22Rv1 (cell line): Measurements from ENCODE around the gene TBX15.

Experiments used
- H3K27ac ChIP-seq: fragments of 450-650 bp; 2 replicates; pipeline ENCODE4 v1.5.1; 2017
- ZFX ChIP-seq: fragments of 450-650 bp; IDR thresholded peaks from 2 replicates; pipeline ENCODE4 v1.6.1; 2017; ENCODE audit warnings: antibody characterized with exemption, borderline replicate concordance
- TF ChIP-seq, protein P1 (sequence below): fragments of 450-650 bp; IDR thresholded peaks from 2 replicates; pipeline ENCODE4 v1.5.1; 2017; ENCODE audit warnings: mild to moderate bottlenecking

The TBX15 gene

DNA sequence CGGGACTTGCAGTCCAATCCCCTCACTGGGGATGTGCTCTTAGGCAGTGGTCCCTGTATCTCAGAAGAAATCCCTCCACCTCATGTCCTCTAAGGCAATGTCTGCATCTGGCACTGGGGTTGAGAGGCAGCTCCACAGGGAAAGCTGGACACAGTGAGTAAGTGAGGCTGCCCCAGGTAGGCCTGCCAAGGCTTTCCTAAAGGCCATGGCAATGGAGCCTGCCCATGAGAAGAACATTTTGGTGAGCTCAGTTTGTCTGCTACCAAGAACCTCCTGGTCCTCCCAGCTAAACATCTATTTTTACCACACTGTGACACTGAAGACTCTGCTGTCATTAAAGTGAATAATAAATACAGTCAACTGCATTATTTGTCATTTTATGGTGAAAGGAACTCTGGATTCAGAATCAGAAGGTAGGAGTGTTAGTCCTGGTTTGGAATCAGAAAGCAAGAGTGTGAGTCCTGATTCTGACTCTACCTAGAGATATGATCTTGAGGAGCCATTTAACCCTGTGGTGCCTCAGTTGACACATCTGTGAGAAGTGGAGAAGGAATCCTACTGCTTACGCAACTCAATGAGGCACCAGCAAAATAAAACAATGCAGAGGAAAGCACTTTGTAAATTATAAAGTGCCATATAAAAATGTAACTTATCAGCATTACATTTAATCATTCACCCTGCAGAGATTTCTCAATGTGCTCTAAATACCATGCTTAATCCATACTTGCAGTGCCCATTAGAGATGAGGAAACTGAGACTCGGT, 41.0 kb downstream of the TBX15 start:
- no peak overlapping the region for H3K27ac ChIP-seq
- TF ChIP-seq ZFX, result no peak
- TF ChIP-seq, protein P1, sequence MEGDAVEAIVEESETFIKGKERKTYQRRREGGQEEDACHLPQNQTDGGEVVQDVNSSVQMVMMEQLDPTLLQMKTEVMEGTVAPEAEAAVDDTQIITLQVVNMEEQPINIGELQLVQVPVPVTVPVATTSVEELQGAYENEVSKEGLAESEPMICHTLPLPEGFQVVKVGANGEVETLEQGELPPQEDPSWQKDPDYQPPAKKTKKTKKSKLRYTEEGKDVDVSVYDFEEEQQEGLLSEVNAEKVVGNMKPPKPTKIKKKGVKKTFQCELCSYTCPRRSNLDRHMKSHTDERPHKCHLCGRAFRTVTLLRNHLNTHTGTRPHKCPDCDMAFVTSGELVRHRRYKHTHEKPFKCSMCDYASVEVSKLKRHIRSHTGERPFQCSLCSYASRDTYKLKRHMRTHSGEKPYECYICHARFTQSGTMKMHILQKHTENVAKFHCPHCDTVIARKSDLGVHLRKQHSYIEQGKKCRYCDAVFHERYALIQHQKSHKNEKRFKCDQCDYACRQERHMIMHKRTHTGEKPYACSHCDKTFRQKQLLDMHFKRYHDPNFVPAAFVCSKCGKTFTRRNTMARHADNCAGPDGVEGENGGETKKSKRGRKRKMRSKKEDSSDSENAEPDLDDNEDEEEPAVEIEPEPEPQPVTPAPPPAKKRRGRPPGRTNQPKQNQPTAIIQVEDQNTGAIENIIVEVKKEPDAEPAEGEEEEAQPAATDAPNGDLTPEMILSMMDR, result no peak

DNA sequence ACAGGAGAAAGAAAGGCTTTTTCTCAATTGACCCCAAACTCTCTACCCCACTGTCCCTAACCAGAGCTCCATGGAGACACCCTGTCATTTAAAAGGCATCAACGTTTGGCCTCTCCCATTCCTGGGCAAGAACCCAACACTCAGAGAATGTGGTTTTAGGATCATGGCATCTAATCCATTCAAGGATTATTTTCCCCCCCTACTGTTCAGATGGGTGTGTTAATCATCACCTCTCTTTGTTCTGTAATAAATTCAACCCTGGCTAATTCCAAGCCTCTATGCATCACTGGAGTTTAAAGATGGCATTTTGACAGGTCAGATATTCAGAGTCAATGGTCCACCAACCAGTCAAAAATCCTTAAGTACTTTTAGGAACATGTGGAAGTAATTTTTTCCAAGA, 42.7 kb downstream of the TBX15 start:
- no peak for TF ChIP-seq ZFX
- TF ChIP-seq, protein P1, result no peak
- H3K27ac ChIP-seq, result no peak overlapping the region

DNA sequence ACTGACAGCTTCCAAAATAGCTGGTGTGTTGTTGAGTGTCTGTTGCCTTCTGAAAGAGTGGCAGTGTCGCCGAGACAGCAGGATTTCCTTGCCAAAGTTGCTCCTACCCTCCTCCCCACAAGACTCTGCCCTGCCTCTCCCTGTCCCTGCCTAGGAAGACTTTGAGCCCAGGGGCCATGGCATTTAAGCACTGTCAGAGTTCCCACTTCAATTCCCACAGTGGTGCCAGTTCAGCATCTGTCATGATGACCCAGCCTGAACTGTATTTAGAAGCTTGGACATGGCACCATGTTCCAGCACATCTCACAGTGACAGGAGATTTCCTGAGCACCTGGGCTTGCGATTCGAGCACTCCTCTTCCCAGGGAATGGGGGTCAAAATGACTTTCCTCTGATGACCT, 43.6 kb downstream of the TBX15 start:
- TF ChIP-seq ZFX, result no peak
- TF ChIP-seq, protein P1, result no peak
- no peak overlapping the region for H3K27ac ChIP-seq

- TF ChIP-seq, protein P1, result no peak
- no peak for TF ChIP-seq ZFX
- no peak overlapping the region for H3K27ac ChIP-seq
These were observed 44.0 kb downstream of the TBX15 start for GRCh38 chr1:118944133-118944532.

GRCh38 chr1:118940957-118941356, 47.2 kb downstream of the TBX15 start:
- TF ChIP-seq, protein P1, result no peak
- no peak for TF ChIP-seq ZFX
- H3K27ac ChIP-seq, result no peak overlapping the region

- no peak overlapping the region for H3K27ac ChIP-seq
- no peak for TF ChIP-seq ZFX
- TF ChIP-seq, protein P1, result no peak
These were observed 50.6 kb downstream of the TBX15 start for GRCh38 chr1:118937413-118938072.

DNA sequence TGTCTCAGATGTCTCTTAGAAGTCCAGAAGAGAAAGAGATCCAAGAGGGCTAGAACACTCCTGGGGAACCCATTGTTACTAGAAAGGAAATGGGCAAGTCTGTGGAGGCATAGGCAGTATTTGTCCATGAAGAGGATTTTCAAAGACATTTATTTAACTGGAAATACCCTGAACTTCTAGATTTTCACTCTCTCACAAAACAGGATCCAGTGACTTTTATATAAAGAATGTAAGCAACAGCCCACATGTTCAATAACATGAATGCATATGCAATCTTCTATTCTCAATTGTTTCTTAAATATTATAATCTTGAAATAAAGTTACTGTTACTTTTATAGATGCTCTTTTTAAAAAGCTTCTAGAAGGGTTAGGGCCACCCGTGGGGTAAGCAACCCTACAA, 53.4 kb downstream of the TBX15 start:
- no peak overlapping the region for H3K27ac ChIP-seq
- no peak for TF ChIP-seq ZFX
- TF ChIP-seq, protein P1, result no peak
